ENCODE results near the gene MIA.

MIA gene

GRCh38 chr19:40739030-40739839 lies 36.1 kb upstream of the MIA start:
- Histone ChIP-seq H3K27ac (replicated peaks) (no peak overlapping the region), H3K4me3 (replicated peaks; ENCODE audit: insufficient read depth, low read length) (no peak overlapping the region), H3K27me3 (ENCODE audit: insufficient read depth, poor library complexity, severe bottlenecking) (no peaks in the 10 kb centered on the region)
- no peak for DNase-seq (ENCODE audit: low read depth in 1 of 2, low spot score in 1 of 2)
- TF ChIP-seq CTCF (IDR thresholded peaks at IDR 0.05; ENCODE audit: insufficient read depth, low read length) = no peak
- no peak for TF ChIP-seq GABPA (IDR thresholded peaks at IDR 0.05; ENCODE audit: low read depth)
- TF ChIP-seq SPI1 (IDR thresholded peaks at IDR 0.05; ENCODE audit: borderline replicate concordance, low read depth) = no peak
- no peak for TF ChIP-seq POLR2AphosphoS5 (IDR thresholded peaks at IDR 0.05; ENCODE audit: low read depth)
- no peak for TF ChIP-seq REST (IDR thresholded peaks at IDR 0.05; ENCODE audit: insufficient replicate concordance, low read depth)

GRCh38 chr19:40739871-40740703 lies 35.2 kb upstream of the MIA start:
- DNase-seq (ENCODE audit: low read depth in 1 of 2, low spot score in 1 of 2) = no peak

GRCh38 chr19:40740747-40741146 lies 34.6 kb upstream of the MIA start:
- DNase-seq (ENCODE audit: low read depth in 1 of 2, low spot score in 1 of 2) = no peak
- H3K27me3 ChIP-seq (ENCODE audit: insufficient read depth, poor library complexity, severe bottlenecking) = no peaks in the 10 kb centered on the region
- H3K4me3 ChIP-seq (replicated peaks; ENCODE audit: insufficient read depth, low read length) = no peak overlapping the region
- TF ChIP-seq REST (IDR thresholded peaks at IDR 0.05; ENCODE audit: insufficient replicate concordance, low read depth) (no peak), GABPA (IDR thresholded peaks at IDR 0.05; ENCODE audit: low read depth) (no peak)
- no peak overlapping the region for H3K27ac ChIP-seq (replicated peaks)

More at GRCh38 chr19:40739871-40740703, 35.2 kb upstream of the MIA start:
- TF ChIP-seq POLR2AphosphoS5 (IDR thresholded peaks at IDR 0.05; ENCODE audit: low read depth) (no peak), REST (IDR thresholded peaks at IDR 0.05; ENCODE audit: insufficient replicate concordance, low read depth) (no peak), SPI1 (IDR thresholded peaks at IDR 0.05; ENCODE audit: borderline replicate concordance, low read depth) (no peak)
- Histone ChIP-seq H3K4me3 (replicated peaks; ENCODE audit: insufficient read depth, low read length) (no peak overlapping the region), H3K27ac (replicated peaks) (no peak overlapping the region), H3K27me3 (ENCODE audit: insufficient read depth, poor library complexity, severe bottlenecking) (no peaks in the 10 kb centered on the region)

All from HL-60 (cell line).